GM23338 (cell line): Measurements from ENCODE around the gene HAPLN2. TPM values are rescaled to one million over a fixed set of nuclear protein-coding genes. Genes with fewer than 3 reads are reported as not detected.
A peak's percentile ranks its signal among the peaks of the same experiment; 100 is the strongest.

Experiments used
- ATAC-seq: fragments of 200-7000 bp; cut with Tn5 transposase; 3 replicates; pipeline ENCODE4 v1.9.1; 2020
- DNase-seq: peaks from one replicate; pipeline ENCODE4 v3.0.0-alpha.2; 2015; ENCODE audit warnings: low spot score
- H2AFZ ChIP-seq: fragments of 200-600 bp; sonication (generic); 2 replicates; pipeline ENCODE4 v1.8.0; 2016; ENCODE audit warnings: antibody characterized with exemption, mild to moderate bottlenecking, moderate library complexity
- H3F3A ChIP-seq: fragments of 200-600 bp; sonication (generic); replicated peaks from 2 replicates; pipeline ENCODE4 v1.8.0; 2017; ENCODE audit warnings: antibody characterized with exemption, mixed run types, low read depth
- H3K27ac ChIP-seq: fragments of 200-600 bp; sonication (generic); 2 replicates; pipeline ENCODE4 v1.6.1; 2016; ENCODE audit warnings: low read depth
- H3K27me3 ChIP-seq: fragments of 200-600 bp; sonication (generic); 2 replicates; pipeline ENCODE4 v1.8.0; 2016; ENCODE audit warnings: mild to moderate bottlenecking, mixed run types, moderate library complexity; ENCODE audit not compliant: insufficient read depth
- H3K36me3 ChIP-seq: fragments of 200-600 bp; sonication (generic); 2 replicates; pipeline ENCODE4 v1.8.0; 2016; ENCODE audit warnings: mild to moderate bottlenecking; ENCODE audit not compliant: insufficient read depth
- H3K4me1 ChIP-seq: fragments of 200-600 bp; sonication (generic); 2 replicates; pipeline ENCODE4 v1.8.0; 2016; ENCODE audit warnings: mild to moderate bottlenecking, moderate library complexity; ENCODE audit not compliant: insufficient read depth
- H3K4me2 ChIP-seq: fragments of 200-600 bp; sonication (generic); 2 replicates; pipeline ENCODE4 v1.7.1; 2017; ENCODE audit warnings: mixed run types
- H3K4me3 ChIP-seq: fragments of 200-600 bp; sonication (generic); 2 replicates; pipeline ENCODE4 v1.6.1; 2016; ENCODE audit warnings: mixed run types
- H3K79me2 ChIP-seq: fragments of 200-600 bp; sonication (generic); replicated peaks from 2 replicates; pipeline ENCODE4 v1.8.0; 2017; ENCODE audit warnings: mild to moderate bottlenecking; ENCODE audit not compliant: insufficient read depth
- H3K9me2 ChIP-seq: fragments of 200-600 bp; sonication (generic); 2 replicates; pipeline ENCODE4 v1.8.0; 2017; ENCODE audit not compliant: insufficient read depth
- H4K20me1 ChIP-seq: fragments of 200-600 bp; sonication (generic); replicated peaks from 2 replicates; pipeline ENCODE4 v1.8.0; 2017; ENCODE audit warnings: mild to moderate bottlenecking; ENCODE audit not compliant: insufficient read depth
- H3K27ac Mint-ChIP-seq: 2 replicates; pipeline ENCODE4 v1.8.0; 2020; ENCODE audit warnings: inconsistent platforms, mild to moderate bottlenecking, moderate library complexity, mixed read lengths
- H3K27me3 Mint-ChIP-seq: 3 replicates; pipeline ENCODE4 v1.8.0; 2022; ENCODE audit warnings: low read depth, mild to moderate bottlenecking, moderate library complexity, mixed read lengths, inconsistent platforms; ENCODE audit not compliant: insufficient read depth, poor library complexity
- H3K36me3 Mint-ChIP-seq: 3 replicates; pipeline ENCODE4 v1.8.0; 2021; ENCODE audit warnings: low read depth, mild to moderate bottlenecking, inconsistent platforms, moderate library complexity, mixed read lengths
- H3K4me1 Mint-ChIP-seq: 3 replicates; pipeline ENCODE4 v1.8.0; 2020; ENCODE audit warnings: mild to moderate bottlenecking, inconsistent platforms, mixed read lengths
- H3K4me3 Mint-ChIP-seq: 3 replicates; pipeline ENCODE4 v1.8.0; 2021; ENCODE audit warnings: moderate library complexity, mild to moderate bottlenecking, inconsistent platforms, mixed read lengths
- H3K9me3 Mint-ChIP-seq: 3 replicates; pipeline ENCODE4 v1.8.0; 2020; ENCODE audit warnings: moderate library complexity, mild to moderate bottlenecking, inconsistent platforms, mixed read lengths
- EZH2 ChIP-seq: fragments of 200-600 bp; sonication (generic); IDR thresholded peaks from one replicate; pipeline ENCODE4 v1.8.0; 2017; ENCODE audit warnings: antibody characterized with exemption, mild to moderate bottlenecking, low read depth; ENCODE audit not compliant: unreplicated experiment
- EZH2phosphoT487 ChIP-seq: fragments of 200-600 bp; sonication (generic); IDR thresholded peaks from one replicate; pipeline ENCODE4 v1.8.1; 2018; ENCODE audit warnings: antibody characterized with exemption; ENCODE audit not compliant: unreplicated experiment
- JUNB ChIP-seq: IDR thresholded peaks from one replicate; pipeline ENCODE4 v1.6.1; 2016; ENCODE audit warnings: antibody characterized with exemption; ENCODE audit not compliant: unreplicated experiment
- NANOG ChIP-seq: IDR thresholded peaks from 2 replicates; pipeline ENCODE4 v1.6.1; 2016; ENCODE audit warnings: antibody characterized with exemption, borderline replicate concordance
- STAT1 ChIP-seq: IDR thresholded peaks from one replicate; pipeline ENCODE4 v1.6.1; 2016; ENCODE audit warnings: antibody characterized with exemption; ENCODE audit not compliant: unreplicated experiment
- ZNF114 ChIP-seq: fragments of 250-450 bp; sonication (Bioruptor Pico); IDR thresholded peaks from 2 replicates; pipeline ENCODE4 v1.5.0; 2020; ENCODE audit warnings: mild to moderate bottlenecking, moderate library complexity
- ZNF331 ChIP-seq: fragments of 250-450 bp; sonication (Bioruptor Pico); IDR thresholded peaks from 2 replicates; pipeline ENCODE4 v1.5.0; 2020; ENCODE audit warnings: low read depth, mild to moderate bottlenecking, moderate library complexity
- polyA plus RNA-seq: library from polyadenylated mRNA; unstranded; fragments of >200 nt; fragmentation: Nextera tagmentation; extraction: Ambion mirVana; gene quantifications from 2 replicates; pipeline ENCODE4 v1.2.1, GENCODE V29; 2016
- total RNA-seq: library from RNA; depleted of rRNA; stranded (reverse); fragments of >200 nt; shearing (Covaris generic); gene quantifications from 2 replicates; pipeline ENCODE4 v1.2.3, GENCODE V29; 2014
- TF ChIP-seq, protein P1 (sequence below): IDR thresholded peaks from one replicate; pipeline ENCODE4 v1.6.1; 2018; ENCODE audit warnings: antibody characterized with exemption; ENCODE audit not compliant: unreplicated experiment
- TF ChIP-seq, protein P2 (sequence below), 2 experiments: fragments of 200-600 bp in 1 of 2; sonication (generic) in 1 of 2; conservative IDR thresholded peaks; 2 replicates each; pipeline versions ENCODE4 v1.5.1 to v1.6.1; 2016 to 2017; ENCODE audit warnings: antibody characterized with exemption in 2 of 2, low read depth in 2 of 2, mild to moderate bottlenecking in 2 of 2, moderate library complexity in 1 of 2
- TF ChIP-seq, protein P3 (sequence below): IDR thresholded peaks from 2 replicates; pipeline ENCODE4 v1.6.1; 2016; ENCODE audit warnings: antibody characterized with exemption

HAPLN2 gene
- total and polyA plus RNA-seq, 2 experiments from 2014 or later = 0.53 TPM; not detected in 1

- Histone ChIP-seq H3K27me3 (peaks cover 86% of the 10 kb centered on the region), H3K4me1 (peaks cover 10% of the 10 kb centered on the region; the same call in 1 of the 2 replicates), H3K9me2 (no peaks in the 10 kb centered on the region), H3K27ac (no peak overlapping the region), H3K79me2 (no peaks in the 10 kb centered on the region), H3K36me3 (no peaks in the 10 kb centered on the region), H3K4me3 (no peak overlapping the region), H3K4me2 (no peak overlapping the region), H2AFZ (no peak overlapping the region), H4K20me1 (no peaks in the 10 kb centered on the region), H3F3A (0 out of 2 replicates have a peak, but pooled peaks cover 5% of the 10 kb centered on the region)
- DNase-seq (peak; percentile 93), ATAC-seq (peak; percentile 60)
- Mint-ChIP-seq H3K36me3 (no peaks in the 10 kb centered on the region; the same call in 2 of the 3 replicates), H3K27me3 (peaks cover 37% of the 10 kb centered on the region), H3K4me3 (no peak overlapping the region; the same call in 2 of the 3 replicates), H3K9me3 (no peaks in the 10 kb centered on the region; the same call in 2 of the 3 replicates), H3K27ac (no peak overlapping the region), H3K4me1 (peaks cover 31% of the 10 kb centered on the region)
- TF ChIP-seq, protein P1, sequence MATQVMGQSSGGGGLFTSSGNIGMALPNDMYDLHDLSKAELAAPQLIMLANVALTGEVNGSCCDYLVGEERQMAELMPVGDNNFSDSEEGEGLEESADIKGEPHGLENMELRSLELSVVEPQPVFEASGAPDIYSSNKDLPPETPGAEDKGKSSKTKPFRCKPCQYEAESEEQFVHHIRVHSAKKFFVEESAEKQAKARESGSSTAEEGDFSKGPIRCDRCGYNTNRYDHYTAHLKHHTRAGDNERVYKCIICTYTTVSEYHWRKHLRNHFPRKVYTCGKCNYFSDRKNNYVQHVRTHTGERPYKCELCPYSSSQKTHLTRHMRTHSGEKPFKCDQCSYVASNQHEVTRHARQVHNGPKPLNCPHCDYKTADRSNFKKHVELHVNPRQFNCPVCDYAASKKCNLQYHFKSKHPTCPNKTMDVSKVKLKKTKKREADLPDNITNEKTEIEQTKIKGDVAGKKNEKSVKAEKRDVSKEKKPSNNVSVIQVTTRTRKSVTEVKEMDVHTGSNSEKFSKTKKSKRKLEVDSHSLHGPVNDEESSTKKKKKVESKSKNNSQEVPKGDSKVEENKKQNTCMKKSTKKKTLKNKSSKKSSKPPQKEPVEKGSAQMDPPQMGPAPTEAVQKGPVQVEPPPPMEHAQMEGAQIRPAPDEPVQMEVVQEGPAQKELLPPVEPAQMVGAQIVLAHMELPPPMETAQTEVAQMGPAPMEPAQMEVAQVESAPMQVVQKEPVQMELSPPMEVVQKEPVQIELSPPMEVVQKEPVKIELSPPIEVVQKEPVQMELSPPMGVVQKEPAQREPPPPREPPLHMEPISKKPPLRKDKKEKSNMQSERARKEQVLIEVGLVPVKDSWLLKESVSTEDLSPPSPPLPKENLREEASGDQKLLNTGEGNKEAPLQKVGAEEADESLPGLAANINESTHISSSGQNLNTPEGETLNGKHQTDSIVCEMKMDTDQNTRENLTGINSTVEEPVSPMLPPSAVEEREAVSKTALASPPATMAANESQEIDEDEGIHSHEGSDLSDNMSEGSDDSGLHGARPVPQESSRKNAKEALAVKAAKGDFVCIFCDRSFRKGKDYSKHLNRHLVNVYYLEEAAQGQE = peak; percentile 93
- TF ChIP-seq NANOG = no peak
Measured at GRCh38 chr1:156652131-156652991, 33.1 kb downstream of the HAPLN2 start.

DNA sequence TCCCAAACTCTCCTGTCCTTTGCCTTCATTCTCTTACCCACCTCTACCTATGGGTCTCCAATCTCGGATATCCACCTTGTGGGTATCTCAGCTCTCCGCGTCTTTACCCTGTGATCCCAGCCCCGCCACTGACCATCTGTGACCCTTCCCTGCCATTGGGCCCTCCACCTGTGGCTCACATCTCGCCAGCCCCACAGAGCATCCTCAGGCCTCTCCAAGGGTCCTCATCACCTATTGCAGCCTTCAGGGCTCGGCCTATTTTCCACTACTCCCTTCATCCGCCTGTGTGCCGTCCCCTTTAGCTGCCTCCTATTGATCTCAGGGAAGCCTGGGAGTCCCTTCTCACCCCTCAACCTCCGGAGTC, 33.8 kb downstream of the HAPLN2 start:
- Histone ChIP-seq H3K4me1 (peaks cover 13% of the 10 kb centered on the region; the same call in 1 of the 2 replicates), H3F3A (0 out of 2 replicates have a peak, but pooled peaks cover 5% of the 10 kb centered on the region), H3K4me3 (no peak overlapping the region), H3K9me2 (no peaks in the 10 kb centered on the region), H3K79me2 (no peaks in the 10 kb centered on the region), H4K20me1 (no peaks in the 10 kb centered on the region), H3K36me3 (no peaks in the 10 kb centered on the region), H3K4me2 (no peak overlapping the region), H3K27me3 (peaks cover 86% of the 10 kb centered on the region), H2AFZ (no peak overlapping the region), H3K27ac (no peak overlapping the region)
- Mint-ChIP-seq H3K4me3 (no peak overlapping the region; the same call in 2 of the 3 replicates), H3K27me3 (peaks cover 35% of the 10 kb centered on the region), H3K27ac (no peak overlapping the region), H3K36me3 (no peaks in the 10 kb centered on the region; the same call in 2 of the 3 replicates), H3K9me3 (no peaks in the 10 kb centered on the region; the same call in 2 of the 3 replicates), H3K4me1 (peaks cover 31% of the 10 kb centered on the region)
- DNase-seq (no peak), ATAC-seq (no peak)
- TF ChIP-seq EZH2 (no peak), STAT1 (no peak), JUNB (no peak), NANOG (no peak), EZH2phosphoT487 (no peak), ZNF114 (CRISPR knock-in tag) (no peak), ZNF331 (CRISPR knock-in tag) (no peak)
- TF ChIP-seq, protein P1 = no peak
- TF ChIP-seq, protein P2, sequence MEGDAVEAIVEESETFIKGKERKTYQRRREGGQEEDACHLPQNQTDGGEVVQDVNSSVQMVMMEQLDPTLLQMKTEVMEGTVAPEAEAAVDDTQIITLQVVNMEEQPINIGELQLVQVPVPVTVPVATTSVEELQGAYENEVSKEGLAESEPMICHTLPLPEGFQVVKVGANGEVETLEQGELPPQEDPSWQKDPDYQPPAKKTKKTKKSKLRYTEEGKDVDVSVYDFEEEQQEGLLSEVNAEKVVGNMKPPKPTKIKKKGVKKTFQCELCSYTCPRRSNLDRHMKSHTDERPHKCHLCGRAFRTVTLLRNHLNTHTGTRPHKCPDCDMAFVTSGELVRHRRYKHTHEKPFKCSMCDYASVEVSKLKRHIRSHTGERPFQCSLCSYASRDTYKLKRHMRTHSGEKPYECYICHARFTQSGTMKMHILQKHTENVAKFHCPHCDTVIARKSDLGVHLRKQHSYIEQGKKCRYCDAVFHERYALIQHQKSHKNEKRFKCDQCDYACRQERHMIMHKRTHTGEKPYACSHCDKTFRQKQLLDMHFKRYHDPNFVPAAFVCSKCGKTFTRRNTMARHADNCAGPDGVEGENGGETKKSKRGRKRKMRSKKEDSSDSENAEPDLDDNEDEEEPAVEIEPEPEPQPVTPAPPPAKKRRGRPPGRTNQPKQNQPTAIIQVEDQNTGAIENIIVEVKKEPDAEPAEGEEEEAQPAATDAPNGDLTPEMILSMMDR (conservative IDR thresholded peaks at IDR 0.05; ENCODE audit: low read depth in 2 of 2) = no peak
- TF ChIP-seq, protein P3, sequence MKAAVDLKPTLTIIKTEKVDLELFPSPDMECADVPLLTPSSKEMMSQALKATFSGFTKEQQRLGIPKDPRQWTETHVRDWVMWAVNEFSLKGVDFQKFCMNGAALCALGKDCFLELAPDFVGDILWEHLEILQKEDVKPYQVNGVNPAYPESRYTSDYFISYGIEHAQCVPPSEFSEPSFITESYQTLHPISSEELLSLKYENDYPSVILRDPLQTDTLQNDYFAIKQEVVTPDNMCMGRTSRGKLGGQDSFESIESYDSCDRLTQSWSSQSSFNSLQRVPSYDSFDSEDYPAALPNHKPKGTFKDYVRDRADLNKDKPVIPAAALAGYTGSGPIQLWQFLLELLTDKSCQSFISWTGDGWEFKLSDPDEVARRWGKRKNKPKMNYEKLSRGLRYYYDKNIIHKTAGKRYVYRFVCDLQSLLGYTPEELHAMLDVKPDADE = no peak
